RWPE2 (cell line): ENCODE results near the gene CRYBB1.

ENCODE experiments used
- ATAC-seq: fragments of 200-7000 bp; cut with Tn5 transposase; 3 replicates; pipeline ENCODE4 v1.9.1; 2021; ENCODE audit warnings: low read depth
- DNase-seq: peaks from one replicate; pipeline ENCODE4 v3.0.0-alpha.2; 2020; ENCODE audit warnings: low spot score
- H3K27ac ChIP-seq: fragments of 450-650 bp; 2 replicates; pipeline ENCODE4 v1.5.1; 2017; ENCODE audit warnings: mild to moderate bottlenecking; ENCODE audit not compliant: poor library complexity, severe bottlenecking
- H3K27me3 ChIP-seq: fragments of 250-450 bp; sonication (Bioruptor Pico); 2 replicates; pipeline ENCODE4 v1.5.1; 2021; ENCODE audit warnings: mild to moderate bottlenecking, moderate library complexity; ENCODE audit not compliant: insufficient read depth, poor library complexity, severe bottlenecking
- H3K36me3 ChIP-seq: fragments of 250-450 bp; sonication (Bioruptor Pico); 2 replicates; pipeline ENCODE4 v1.5.1; 2020; ENCODE audit warnings: low read depth, mild to moderate bottlenecking, moderate library complexity
- H3K4me1 ChIP-seq: fragments of 250-450 bp; sonication (Bioruptor Pico); 2 replicates; pipeline ENCODE4 v1.5.1; 2021; ENCODE audit warnings: mild to moderate bottlenecking, moderate library complexity; ENCODE audit not compliant: insufficient read depth, poor library complexity, severe bottlenecking
- H3K4me3 ChIP-seq: fragments of 250-450 bp; sonication (Bioruptor Pico); 2 replicates; pipeline ENCODE4 v1.5.1; 2021; ENCODE audit warnings: mild to moderate bottlenecking, moderate library complexity; ENCODE audit not compliant: severe bottlenecking
- H3K9me3 ChIP-seq: fragments of 250-450 bp; sonication (Bioruptor Pico); 2 replicates; pipeline ENCODE4 v1.5.1; 2021; ENCODE audit warnings: mild to moderate bottlenecking, moderate library complexity; ENCODE audit not compliant: severe bottlenecking
- TF ChIP-seq, protein P1 (sequence below): fragments of 450-650 bp; IDR thresholded peaks from one replicate; pipeline ENCODE4 v1.5.1; 2017; ENCODE audit warnings: mild to moderate bottlenecking, moderate library complexity; ENCODE audit not compliant: poor library complexity, severe bottlenecking

The CRYBB1 gene

DNA sequence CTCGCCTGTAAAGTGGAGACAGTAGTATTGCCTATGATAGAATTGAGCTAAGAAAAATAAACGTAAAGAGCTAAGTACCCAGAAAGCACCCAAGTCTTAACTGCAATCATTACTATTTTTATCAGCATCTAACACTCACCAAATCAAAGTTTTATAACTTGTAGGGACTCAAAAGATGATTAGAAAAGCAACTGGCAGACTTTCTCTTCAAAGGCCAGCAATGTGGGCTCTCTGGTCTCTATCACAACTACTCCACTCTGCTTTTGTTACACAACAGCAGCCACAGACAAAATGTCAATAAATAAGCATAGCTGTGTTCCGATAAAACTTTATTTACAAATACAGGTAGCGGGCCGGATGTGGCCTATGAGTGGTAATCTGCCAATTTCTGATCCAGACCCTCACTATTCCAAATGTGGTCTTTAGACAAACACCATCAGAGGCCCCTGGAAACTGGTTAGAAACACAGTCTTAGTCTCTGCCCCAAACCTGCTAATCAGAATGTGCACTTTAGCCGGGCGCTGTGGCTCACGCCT, 36.1 kb downstream of the CRYBB1 start:
- H3K27me3 ChIP-seq = no peaks in the 10 kb centered on the region
- peaks cover 11% of the 10 kb centered on the region for H3K4me1 ChIP-seq
- ATAC-seq = no peak
- no peak for DNase-seq
- H3K9me3 ChIP-seq = no peaks in the 10 kb centered on the region
- TF ChIP-seq, protein P1, sequence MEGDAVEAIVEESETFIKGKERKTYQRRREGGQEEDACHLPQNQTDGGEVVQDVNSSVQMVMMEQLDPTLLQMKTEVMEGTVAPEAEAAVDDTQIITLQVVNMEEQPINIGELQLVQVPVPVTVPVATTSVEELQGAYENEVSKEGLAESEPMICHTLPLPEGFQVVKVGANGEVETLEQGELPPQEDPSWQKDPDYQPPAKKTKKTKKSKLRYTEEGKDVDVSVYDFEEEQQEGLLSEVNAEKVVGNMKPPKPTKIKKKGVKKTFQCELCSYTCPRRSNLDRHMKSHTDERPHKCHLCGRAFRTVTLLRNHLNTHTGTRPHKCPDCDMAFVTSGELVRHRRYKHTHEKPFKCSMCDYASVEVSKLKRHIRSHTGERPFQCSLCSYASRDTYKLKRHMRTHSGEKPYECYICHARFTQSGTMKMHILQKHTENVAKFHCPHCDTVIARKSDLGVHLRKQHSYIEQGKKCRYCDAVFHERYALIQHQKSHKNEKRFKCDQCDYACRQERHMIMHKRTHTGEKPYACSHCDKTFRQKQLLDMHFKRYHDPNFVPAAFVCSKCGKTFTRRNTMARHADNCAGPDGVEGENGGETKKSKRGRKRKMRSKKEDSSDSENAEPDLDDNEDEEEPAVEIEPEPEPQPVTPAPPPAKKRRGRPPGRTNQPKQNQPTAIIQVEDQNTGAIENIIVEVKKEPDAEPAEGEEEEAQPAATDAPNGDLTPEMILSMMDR = no peak
- H3K36me3 ChIP-seq = no peaks in the 10 kb centered on the region; the same call in 1 of the 2 replicates
- no peak overlapping the region for H3K27ac ChIP-seq
- H3K4me3 ChIP-seq = no peak overlapping the region

DNA sequence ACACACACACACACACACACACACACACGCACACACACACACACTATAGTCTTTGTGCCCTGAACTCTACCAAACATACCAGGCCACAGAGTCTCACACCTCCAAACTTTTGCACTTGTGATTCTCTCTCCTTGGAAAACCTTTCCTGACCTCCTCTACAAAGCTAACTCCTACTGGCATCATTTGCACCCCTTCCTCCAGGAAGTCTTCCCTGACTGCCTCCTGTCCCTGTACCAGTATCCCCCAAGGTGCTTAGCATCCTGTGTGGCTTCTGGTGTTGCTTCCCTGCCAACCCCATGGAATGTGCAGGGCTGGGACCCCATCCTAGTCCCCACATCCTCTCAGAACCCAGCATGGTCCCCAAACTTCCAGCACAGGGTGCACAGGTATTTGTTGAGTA, 36.8 kb downstream of the CRYBB1 start:
- ATAC-seq (no peak), DNase-seq (no peak)
- Histone ChIP-seq H3K36me3 (no peaks in the 10 kb centered on the region; the same call in 1 of the 2 replicates), H3K4me3 (no peak overlapping the region), H3K9me3 (no peaks in the 10 kb centered on the region), H3K4me1 (peaks cover 11% of the 10 kb centered on the region), H3K27ac (no peak overlapping the region), H3K27me3 (no peaks in the 10 kb centered on the region)
- TF ChIP-seq, protein P1 = no peak

DNA sequence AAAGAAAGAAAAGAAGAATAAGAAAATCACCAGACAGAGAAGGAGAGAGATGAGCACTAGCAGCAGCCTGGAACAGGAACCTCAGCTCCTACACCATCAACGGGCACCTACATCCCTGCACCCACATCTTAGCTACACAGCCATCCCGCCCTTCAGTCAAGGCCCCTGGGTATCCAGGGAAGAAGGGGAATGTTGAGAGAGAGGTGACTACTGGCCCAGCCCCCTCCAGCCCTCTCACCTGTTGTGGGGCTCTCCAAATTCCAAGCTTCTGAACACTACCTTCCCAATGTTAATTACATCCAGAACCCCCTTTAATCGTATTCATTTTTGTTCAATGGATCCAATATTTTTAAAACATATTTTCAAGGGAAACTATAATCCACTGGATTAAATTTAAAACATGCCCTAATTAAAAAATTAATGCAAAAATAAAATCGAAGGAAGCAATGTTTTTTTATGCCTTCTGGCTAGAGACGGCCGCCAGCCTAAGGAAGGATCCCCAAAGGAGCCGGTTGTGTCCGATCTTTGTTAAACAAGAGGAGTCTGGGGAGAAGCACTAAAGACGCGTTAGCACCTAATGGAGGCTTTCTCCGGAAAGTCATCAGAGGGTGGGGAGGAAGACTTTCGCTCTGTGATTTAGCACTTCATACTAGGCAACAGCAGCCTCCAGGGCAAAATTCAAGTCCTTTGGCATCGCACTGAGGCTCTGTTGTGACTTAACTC, 37.4 kb downstream of the CRYBB1 start:
- TF ChIP-seq, protein P1 = no peak
- Histone ChIP-seq H3K4me3 (no peak overlapping the region), H3K27ac (no peak overlapping the region), H3K4me1 (peaks cover 9% of the 10 kb centered on the region), H3K36me3 (no peaks in the 10 kb centered on the region; the same call in 1 of the 2 replicates), H3K9me3 (no peaks in the 10 kb centered on the region), H3K27me3 (no peaks in the 10 kb centered on the region)
- ATAC-seq (no peak), DNase-seq (no peak)

DNA sequence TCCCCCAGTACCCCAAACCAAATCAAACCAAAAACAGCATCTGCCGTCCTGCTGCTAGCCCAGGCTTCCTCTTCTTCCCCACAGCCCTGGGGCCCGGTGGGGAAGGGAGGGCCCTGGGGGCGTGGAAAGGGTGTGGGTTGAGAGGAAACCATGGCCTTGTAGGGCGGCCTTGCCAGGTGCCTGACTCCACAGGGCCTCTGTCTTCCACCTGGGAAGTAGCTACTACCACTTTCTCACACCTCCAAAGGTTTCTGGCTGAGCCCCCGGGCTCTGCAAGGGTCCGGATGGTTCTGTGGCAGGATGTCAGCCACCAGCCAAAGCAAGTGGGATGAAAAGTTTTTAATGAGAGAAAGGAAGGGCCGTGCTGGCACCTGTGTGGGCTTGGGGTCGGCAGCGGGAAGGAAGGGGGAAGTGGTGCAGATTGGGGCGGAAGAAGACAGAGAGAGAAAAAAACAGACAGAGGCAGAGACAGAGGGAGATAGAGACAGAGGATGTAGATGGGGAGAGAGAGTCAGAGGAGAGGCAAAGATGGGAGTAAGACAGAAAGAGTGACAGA, 38.4 kb downstream of the CRYBB1 start:
- Histone ChIP-seq H3K4me3 (no peak overlapping the region), H3K9me3 (no peaks in the 10 kb centered on the region), H3K27ac (no peak overlapping the region), H3K27me3 (no peaks in the 10 kb centered on the region), H3K36me3 (no peaks in the 10 kb centered on the region; the same call in 1 of the 2 replicates), H3K4me1 (no peaks in the 10 kb centered on the region)
- no peak; the same call in 2 of the 3 replicates for ATAC-seq
- no peak for DNase-seq
- TF ChIP-seq, protein P1 = no peak
